GM12865 (cell line): ENCODE results near the gene GAGE13.
"Not testable (repeated sequence)": the region's sequence is repeated elsewhere in the genome, so short reads cannot be mapped to it uniquely, and the experiment has no call there.

Source experiments
- DNase-seq: peaks from one replicate; pipeline ENCODE4 v3.0.0; 2010; ENCODE audit warnings: low read depth
- H3K4me3 ChIP-seq: 2 replicates; pipeline ENCODE4 v1.5.1; 2011; ENCODE audit warnings: mild to moderate bottlenecking, low read depth, low read length, control low read depth
- TF ChIP-seq, protein P1 (sequence below): IDR thresholded peaks from 2 replicates; pipeline ENCODE4 v1.5.1; 2011; ENCODE audit warnings: low read length, control low read depth, low read depth, inconsistent platforms; ENCODE audit not compliant: insufficient read depth; ENCODE audit errors: missing control alignments

GAGE13 gene

GRCh38 chrX:49331282-49331681 is at the start of gene GAGE13:
Gene GAGE13 (plus strand): TSS chrX:49331582. CDS start chrX:49332738, 1,156 bp downstream.
- not testable (repeated sequence) for H3K4me3 ChIP-seq, DNase-seq

DNA sequence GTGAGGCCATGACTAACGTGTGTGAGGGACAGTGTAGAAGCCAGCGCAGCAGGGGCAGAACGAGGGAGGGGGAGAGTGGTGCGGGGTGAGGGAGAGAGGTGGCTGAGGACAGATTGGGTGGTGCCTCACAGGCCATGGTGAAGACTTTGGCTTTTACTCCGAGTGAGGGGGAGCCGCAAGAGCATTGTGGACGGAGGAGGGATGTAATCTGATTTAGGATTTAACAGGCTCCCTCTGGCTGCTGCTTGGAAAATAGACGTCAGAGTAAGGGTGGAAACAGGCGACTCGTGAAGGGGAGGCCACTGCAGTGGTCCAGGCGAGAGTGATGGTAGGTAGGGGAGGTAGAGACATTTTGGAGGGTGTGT is 48.8 kb upstream of the GAGE13 start:
- no peak for DNase-seq
- TF ChIP-seq, protein P1, sequence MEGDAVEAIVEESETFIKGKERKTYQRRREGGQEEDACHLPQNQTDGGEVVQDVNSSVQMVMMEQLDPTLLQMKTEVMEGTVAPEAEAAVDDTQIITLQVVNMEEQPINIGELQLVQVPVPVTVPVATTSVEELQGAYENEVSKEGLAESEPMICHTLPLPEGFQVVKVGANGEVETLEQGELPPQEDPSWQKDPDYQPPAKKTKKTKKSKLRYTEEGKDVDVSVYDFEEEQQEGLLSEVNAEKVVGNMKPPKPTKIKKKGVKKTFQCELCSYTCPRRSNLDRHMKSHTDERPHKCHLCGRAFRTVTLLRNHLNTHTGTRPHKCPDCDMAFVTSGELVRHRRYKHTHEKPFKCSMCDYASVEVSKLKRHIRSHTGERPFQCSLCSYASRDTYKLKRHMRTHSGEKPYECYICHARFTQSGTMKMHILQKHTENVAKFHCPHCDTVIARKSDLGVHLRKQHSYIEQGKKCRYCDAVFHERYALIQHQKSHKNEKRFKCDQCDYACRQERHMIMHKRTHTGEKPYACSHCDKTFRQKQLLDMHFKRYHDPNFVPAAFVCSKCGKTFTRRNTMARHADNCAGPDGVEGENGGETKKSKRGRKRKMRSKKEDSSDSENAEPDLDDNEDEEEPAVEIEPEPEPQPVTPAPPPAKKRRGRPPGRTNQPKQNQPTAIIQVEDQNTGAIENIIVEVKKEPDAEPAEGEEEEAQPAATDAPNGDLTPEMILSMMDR: no peak

DNA sequence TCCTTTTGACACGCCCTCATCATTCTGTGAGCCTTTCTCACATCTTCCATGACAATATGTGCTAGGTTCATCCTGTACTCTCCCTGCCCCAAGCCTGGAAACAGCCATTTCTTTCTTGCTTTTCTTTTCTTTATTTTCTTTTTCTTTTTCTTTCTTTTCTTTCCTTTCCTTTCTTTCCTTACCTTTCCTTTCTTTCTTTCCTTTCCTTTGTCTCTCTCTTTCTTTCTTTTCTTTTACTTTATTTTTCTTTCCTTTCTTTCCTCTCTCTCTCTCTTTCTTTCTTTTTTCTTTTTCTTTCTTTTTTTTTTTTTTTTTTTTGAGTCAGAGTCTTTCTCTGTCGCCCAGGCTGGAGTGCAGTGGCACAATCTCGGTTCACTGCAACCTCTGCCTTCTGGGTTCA is 47.2 kb upstream of the GAGE13 start:
- DNase-seq: no peak
- no peak overlapping the region for H3K4me3 ChIP-seq
- TF ChIP-seq, protein P1: no peak

More for the DNA sequence above, 48.8 kb upstream of the GAGE13 start:
- H3K4me3 ChIP-seq: no peak overlapping the region

- no peak overlapping the region for H3K4me3 ChIP-seq
- DNase-seq: no peak
- TF ChIP-seq, protein P1: no peak
Observed at GRCh38 chrX:49286136-49286535, 45.2 kb upstream of the GAGE13 start.

- TF ChIP-seq, protein P1: no peak
- DNase-seq: no peak
- no peak overlapping the region for H3K4me3 ChIP-seq
Observed at GRCh38 chrX:49286581-49286980, 44.8 kb upstream of the GAGE13 start.

DNA sequence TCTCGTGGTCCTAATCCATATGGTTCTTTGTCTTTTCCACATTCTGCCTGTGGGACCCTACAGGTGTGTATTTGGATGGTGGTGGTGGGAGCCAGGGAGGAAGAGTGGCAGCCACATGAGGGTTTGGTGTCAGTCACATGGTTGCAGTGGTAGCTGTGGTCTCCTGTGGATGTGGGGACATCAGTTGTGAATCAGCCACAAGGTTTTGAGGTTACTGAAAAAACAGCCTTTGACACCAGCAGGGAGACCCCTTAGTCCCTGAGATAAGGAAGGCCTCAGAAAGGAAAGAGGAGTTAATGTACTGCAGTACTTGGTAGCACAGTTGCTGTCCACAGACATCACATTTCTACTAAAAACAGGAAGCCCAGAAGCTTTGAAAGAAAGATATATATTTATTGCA is 43.7 kb upstream of the GAGE13 start:
- no peak overlapping the region for H3K4me3 ChIP-seq
- TF ChIP-seq, protein P1: no peak
- no peak for DNase-seq

- DNase-seq: no peak
- no peak overlapping the region for H3K4me3 ChIP-seq
- TF ChIP-seq, protein P1: no peak
Observed at GRCh38 chrX:49290215-49290614, 41.2 kb upstream of the GAGE13 start.
